GM12875 (cell line): ENCODE results near the gene BCL3.
A peak's percentile ranks its signal among the peaks of the same experiment; 100 is the strongest.

Experiments used
- H3K4me3 ChIP-seq: one replicate; pipeline ENCODE4 v1.5.1; 2011; ENCODE audit warnings: low read depth, low read length, control low read depth
- TF ChIP-seq, protein P1 (sequence below): IDR thresholded peaks from 2 replicates; pipeline ENCODE4 v1.5.1; 2011; ENCODE audit warnings: low read depth, mild to moderate bottlenecking, control low read depth, inconsistent platforms, low read length, moderate library complexity, borderline replicate concordance; ENCODE audit not compliant: insufficient read depth

Gene BCL3, protein sequence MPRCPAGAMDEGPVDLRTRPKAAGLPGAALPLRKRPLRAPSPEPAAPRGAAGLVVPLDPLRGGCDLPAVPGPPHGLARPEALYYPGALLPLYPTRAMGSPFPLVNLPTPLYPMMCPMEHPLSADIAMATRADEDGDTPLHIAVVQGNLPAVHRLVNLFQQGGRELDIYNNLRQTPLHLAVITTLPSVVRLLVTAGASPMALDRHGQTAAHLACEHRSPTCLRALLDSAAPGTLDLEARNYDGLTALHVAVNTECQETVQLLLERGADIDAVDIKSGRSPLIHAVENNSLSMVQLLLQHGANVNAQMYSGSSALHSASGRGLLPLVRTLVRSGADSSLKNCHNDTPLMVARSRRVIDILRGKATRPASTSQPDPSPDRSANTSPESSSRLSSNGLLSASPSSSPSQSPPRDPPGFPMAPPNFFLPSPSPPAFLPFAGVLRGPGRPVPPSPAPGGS

DNA sequence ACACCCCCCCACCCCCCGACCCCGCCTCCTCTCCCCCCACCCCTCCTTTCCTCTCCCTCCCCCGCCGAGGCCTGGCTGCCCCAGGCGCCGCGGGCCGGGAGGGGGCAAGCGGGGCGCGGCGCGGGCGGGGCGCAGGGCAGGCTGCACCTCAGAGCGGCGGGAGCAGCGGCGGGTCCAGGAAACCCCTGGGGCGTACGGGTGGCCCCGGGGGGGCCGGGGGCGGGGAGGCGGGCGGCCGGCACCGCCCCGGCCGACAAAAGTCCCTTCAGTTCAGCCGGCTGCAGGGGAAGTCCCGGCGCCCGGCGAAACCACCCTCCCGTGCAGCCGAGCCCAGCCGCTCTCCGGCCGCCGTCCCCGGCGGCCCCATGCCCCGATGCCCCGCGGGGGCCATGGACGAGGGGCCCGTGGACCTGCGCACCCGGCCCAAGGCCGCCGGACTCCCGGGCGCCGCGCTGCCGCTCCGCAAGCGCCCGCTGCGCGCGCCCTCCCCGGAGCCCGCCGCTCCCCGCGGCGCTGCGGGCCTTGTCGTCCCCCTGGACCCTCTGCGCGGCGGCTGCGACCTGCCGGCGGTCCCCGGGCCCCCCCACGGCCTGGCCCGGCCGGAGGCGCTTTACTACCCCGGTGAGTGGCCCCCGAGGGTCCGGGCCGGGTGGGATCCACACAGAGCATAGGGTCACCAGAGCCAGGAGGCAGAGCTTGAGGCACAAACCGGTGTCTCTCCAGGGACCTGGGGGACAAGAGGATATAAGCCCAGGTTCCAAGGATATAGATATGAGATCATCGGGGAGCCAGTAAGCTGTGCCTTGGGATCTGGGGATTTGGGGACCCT is at the start of gene BCL3:
BCL3 (plus strand) TSS at position 283 of the 829 bp plus-strand sequence; CDS start at position 366, 83 bp downstream.
- peak within 1 kb of the TSS; percentile 67 for H3K4me3 ChIP-seq
- TF ChIP-seq, protein P1, sequence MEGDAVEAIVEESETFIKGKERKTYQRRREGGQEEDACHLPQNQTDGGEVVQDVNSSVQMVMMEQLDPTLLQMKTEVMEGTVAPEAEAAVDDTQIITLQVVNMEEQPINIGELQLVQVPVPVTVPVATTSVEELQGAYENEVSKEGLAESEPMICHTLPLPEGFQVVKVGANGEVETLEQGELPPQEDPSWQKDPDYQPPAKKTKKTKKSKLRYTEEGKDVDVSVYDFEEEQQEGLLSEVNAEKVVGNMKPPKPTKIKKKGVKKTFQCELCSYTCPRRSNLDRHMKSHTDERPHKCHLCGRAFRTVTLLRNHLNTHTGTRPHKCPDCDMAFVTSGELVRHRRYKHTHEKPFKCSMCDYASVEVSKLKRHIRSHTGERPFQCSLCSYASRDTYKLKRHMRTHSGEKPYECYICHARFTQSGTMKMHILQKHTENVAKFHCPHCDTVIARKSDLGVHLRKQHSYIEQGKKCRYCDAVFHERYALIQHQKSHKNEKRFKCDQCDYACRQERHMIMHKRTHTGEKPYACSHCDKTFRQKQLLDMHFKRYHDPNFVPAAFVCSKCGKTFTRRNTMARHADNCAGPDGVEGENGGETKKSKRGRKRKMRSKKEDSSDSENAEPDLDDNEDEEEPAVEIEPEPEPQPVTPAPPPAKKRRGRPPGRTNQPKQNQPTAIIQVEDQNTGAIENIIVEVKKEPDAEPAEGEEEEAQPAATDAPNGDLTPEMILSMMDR, result no peak

DNA sequence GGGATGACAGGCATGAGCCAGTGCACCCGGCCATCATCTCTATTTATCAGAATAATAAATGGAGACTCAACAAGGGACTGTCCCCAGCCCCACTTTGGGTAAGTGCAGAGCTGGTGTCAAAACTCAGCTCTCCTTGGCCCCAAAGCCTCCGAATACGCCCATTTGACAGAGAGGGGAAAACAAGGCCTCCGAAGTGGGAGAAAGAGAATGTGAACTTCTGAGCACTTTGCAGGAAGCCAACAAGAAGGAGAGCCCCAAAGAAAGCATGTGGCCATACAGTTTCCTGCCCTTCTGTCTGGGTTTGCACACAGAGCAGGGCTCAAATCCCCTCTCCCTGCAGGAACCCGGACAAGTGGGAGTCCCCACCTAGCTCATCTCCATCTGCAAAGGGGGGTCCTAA is 48.0 kb upstream of the BCL3 start:
- TF ChIP-seq, protein P1, result no peak
- no peak overlapping the region for H3K4me3 ChIP-seq

DNA sequence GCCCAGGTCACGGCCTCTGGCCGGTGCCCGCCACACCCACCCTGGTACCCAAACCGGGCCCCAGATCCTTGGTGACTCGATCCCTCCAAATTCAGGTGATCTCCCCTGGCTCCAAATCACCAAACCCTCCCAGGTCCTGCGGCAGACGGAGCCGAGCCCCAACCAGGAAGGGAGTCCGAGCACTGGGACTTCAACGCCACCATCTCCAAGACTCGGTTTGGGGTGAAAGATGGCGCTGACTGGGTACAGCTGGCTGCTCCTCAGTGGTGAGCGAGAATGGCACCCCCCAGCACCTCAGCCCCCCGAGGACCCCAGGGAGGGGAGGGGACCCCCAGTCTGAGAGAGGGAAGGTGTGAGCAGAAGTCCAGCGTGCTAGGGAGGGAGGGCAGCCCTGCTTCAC is 47.3 kb upstream of the BCL3 start:
- H3K4me3 ChIP-seq, result no peak overlapping the region
- TF ChIP-seq, protein P1, result no peak

DNA sequence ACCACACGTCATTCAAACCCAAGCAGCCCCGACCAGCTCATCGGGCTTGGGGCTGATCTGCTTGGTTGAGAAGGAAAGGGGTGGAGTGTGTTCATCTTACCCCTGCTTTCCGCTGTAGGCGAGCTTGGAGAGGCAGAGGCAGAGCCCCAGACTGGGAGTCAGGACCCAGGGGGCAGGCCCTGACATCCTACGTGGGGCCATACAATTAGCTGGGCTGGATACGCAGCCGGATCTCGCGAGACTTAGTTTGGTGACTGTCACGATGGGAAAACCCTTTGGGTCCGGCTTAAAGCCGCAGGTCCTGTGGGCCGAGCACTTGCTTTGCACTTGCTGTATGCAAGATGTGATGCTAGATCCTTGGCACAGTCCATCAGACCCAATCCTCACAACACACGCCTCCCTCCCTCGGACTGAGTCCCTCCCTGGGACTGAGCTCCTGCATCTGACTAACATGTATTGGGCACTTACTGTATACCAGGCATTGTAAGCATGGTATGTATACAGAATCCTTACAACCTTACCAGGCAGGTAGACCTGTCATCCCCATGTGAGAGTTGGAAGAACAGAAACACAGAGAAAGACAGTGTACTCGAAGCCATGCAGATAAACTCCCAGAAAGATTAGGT is 45.8 kb upstream of the BCL3 start:
- TF ChIP-seq, protein P1, result no peak
- no peak overlapping the region for H3K4me3 ChIP-seq

DNA sequence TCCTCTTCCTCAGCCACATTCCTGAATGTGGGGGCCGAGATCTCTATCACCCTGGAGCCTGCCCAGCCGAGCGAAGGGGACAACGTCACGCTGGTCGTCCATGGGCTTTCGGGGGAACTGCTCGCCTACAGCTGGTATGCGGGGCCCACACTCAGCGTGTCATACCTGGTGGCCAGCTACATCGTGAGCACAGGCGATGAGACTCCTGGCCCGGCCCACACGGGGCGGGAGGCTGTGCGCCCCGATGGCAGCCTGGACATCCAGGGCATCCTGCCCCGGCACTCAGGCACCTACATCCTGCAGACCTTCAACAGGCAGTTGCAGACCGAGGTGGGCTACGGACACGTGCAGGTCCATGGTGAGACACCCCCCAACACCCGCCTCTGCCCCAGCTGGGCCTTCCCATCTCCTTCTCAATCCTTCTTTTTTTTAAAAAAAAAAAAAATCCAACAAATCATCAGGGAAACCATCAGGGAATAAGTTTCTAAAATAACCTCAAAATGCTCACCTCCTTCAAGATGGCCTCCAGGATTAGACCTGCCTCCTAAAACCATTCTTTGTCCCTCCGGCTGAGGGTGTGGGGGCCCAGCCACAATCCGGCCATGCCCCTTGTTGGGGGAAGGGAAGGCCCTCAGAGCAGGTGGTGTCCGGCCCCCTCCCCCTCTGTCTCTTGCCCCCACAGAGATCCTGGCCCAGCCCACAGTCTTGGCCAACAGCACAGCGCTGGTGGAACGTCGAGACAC is 45.0 kb upstream of the BCL3 start:
- TF ChIP-seq, protein P1, result no peak

DNA sequence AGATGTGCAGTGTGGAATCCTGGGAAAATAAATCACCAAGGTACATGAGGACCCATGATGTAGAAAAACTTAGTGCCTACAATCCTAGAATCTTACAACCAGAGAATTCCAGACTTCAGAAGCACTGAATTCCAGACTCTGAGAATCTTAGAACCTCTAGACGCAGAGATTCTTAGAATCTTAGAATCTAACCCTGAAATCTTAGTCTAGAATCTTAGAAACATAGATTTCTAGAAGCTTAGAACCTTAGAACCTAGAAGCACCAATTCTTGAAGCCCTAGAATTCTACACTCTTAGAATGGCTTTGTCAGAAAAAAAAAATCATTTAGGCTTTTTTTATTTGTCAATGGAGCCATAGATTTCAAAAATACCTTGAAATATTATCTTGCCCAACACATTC is 43.5 kb upstream of the BCL3 start:
- H3K4me3 ChIP-seq, result no peak overlapping the region
- TF ChIP-seq, protein P1, result no peak

More for the DNA sequence above, 45.0 kb upstream of the BCL3 start:
- no peak overlapping the region for H3K4me3 ChIP-seq
